ENCODE results near the gene TMEM108. TPM values are rescaled to one million over a fixed set of nuclear protein-coding genes. Genes with fewer than 3 reads are reported as not detected.

The TMEM108 gene
- total RNA-seq, 1 experiment from 2014 or later = not detected

DNA sequence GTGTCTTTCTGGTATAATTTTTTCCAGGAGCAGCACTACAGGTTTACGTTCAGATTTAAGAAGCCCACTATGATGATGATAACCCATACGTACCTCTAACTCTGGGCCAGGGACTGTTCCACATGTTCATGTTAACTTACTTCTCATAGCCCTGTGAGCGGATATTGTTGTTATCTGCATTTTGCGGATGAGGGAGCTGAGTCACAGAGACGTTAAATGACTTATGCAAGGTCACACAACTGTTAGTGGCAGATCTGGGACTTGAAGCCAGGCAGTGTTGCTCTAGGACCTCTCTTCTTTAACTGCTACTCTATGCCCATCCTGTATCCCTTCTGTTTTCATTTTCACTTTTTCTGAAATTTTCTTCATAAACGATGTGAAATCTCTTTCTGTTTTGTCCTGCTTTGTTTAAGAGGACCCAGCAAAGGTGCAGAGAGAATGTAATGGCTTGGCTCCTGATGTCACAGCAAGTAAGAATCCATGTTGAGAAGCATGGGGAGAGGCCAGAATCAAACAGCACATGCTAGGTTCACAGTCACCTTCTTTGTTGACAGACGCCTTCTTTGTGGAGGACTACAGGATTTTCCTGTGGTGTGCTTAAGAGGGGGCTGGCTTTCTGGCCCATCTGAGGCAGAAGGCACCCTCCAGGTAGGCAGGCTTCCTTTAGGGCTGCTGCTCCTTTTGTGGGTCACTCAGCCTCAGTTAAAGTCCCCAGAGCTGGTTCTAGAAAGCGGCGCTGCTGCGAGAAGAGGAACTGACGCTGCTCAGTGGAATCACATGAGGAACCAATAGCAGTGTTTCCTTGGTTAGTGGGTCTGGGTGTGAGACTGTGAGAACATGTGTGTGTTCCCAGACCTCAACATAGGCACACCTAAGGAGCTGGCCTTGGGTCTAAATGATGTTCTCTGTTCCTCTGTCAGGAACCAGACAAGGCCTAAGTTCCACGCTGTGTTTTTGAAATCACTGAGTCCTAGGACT lies 121.6 kb downstream of the TMEM108 start:
- intact Hi-C loops (cut with micrococcal nuclease) = no loop called here
- no peaks in the 10 kb centered on the region for H3K36me3 ChIP-seq (ENCODE audit: control insufficient read depth in 1 of 2, insufficient read depth in 2 of 2, low read length in 2 of 2)
- H3K27me3 ChIP-seq (ENCODE audit: insufficient read depth, low read length) = peaks cover 36% of the 10 kb centered on the region
- no peaks in the 10 kb centered on the region for H3K9me3 ChIP-seq (ENCODE audit: control insufficient read depth in 1 of 2, insufficient read depth in 1 of 2, low read depth in 1 of 2, low read length in 2 of 2)
- ATAC-seq (no peak), DNase-seq (ENCODE audit: low read depth, low spot score) (no peak)
- no peak for TF ChIP-seq SP1 (IDR thresholded peaks at IDR 0.05; ENCODE audit: low read depth)
- TF ChIP-seq POLR2AphosphoS5 (IDR thresholded peaks at IDR 0.05; ENCODE audit: low read depth, low read length) = no peak
- no peak for TF ChIP-seq ZFX (IDR thresholded peaks at IDR 0.05)
- no peak for TF ChIP-seq FOSL1 (IDR thresholded peaks at IDR 0.05; ENCODE audit: low read depth)
- no peak for TF ChIP-seq TCF7L2 (IDR thresholded peaks at IDR 0.05; ENCODE audit: borderline replicate concordance, extremely low read depth, insufficient read depth, insufficient read length)
- TF ChIP-seq EZH2phosphoT487 (IDR thresholded peaks at IDR 0.05; ENCODE audit: borderline replicate concordance) = no peak
- TF ChIP-seq ZNF274 (IDR thresholded peaks at IDR 0.05; ENCODE audit: low read depth, low read length) = no peak
- TF ChIP-seq, protein P1, sequence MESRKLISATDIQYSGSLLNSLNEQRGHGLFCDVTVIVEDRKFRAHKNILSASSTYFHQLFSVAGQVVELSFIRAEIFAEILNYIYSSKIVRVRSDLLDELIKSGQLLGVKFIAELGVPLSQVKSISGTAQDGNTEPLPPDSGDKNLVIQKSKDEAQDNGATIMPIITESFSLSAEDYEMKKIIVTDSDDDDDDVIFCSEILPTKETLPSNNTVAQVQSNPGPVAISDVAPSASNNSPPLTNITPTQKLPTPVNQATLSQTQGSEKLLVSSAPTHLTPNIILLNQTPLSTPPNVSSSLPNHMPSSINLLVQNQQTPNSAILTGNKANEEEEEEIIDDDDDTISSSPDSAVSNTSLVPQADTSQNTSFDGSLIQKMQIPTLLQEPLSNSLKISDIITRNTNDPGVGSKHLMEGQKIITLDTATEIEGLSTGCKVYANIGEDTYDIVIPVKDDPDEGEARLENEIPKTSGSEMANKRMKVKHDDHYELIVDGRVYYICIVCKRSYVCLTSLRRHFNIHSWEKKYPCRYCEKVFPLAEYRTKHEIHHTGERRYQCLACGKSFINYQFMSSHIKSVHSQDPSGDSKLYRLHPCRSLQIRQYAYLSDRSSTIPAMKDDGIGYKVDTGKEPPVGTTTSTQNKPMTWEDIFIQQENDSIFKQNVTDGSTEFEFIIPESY (IDR thresholded peaks at IDR 0.05; ENCODE audit: extremely low read depth, insufficient replicate concordance, low read length) = no peak
- no peak for TF ChIP-seq MAX (IDR thresholded peaks at IDR 0.05)
- TF ChIP-seq, protein P2, sequence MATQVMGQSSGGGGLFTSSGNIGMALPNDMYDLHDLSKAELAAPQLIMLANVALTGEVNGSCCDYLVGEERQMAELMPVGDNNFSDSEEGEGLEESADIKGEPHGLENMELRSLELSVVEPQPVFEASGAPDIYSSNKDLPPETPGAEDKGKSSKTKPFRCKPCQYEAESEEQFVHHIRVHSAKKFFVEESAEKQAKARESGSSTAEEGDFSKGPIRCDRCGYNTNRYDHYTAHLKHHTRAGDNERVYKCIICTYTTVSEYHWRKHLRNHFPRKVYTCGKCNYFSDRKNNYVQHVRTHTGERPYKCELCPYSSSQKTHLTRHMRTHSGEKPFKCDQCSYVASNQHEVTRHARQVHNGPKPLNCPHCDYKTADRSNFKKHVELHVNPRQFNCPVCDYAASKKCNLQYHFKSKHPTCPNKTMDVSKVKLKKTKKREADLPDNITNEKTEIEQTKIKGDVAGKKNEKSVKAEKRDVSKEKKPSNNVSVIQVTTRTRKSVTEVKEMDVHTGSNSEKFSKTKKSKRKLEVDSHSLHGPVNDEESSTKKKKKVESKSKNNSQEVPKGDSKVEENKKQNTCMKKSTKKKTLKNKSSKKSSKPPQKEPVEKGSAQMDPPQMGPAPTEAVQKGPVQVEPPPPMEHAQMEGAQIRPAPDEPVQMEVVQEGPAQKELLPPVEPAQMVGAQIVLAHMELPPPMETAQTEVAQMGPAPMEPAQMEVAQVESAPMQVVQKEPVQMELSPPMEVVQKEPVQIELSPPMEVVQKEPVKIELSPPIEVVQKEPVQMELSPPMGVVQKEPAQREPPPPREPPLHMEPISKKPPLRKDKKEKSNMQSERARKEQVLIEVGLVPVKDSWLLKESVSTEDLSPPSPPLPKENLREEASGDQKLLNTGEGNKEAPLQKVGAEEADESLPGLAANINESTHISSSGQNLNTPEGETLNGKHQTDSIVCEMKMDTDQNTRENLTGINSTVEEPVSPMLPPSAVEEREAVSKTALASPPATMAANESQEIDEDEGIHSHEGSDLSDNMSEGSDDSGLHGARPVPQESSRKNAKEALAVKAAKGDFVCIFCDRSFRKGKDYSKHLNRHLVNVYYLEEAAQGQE (IDR thresholded peaks at IDR 0.05; ENCODE audit: low read depth) = no peak
- no peak for TF ChIP-seq SIN3A (IDR thresholded peaks at IDR 0.05; ENCODE audit: low read depth)
- H3K4me1 ChIP-seq (ENCODE audit: control insufficient read depth in 1 of 2, insufficient read depth in 2 of 2, low read length in 2 of 2) = no peaks in the 10 kb centered on the region
- no peak overlapping the region for H3K4me3 ChIP-seq (replicated peaks in 1 of 2; ENCODE audit: low read depth in 1 of 2, low read length in 2 of 2)
- H2AFZ ChIP-seq (ENCODE audit: low read depth, low read length, poor library complexity, severe bottlenecking) = no peak overlapping the region
- H3K9me2 ChIP-seq (ENCODE audit: insufficient read depth) = no peaks in the 10 kb centered on the region
- no TSS peak for BruUV-seq (replicated peaks)
- no peak overlapping the region for H3K4me2 ChIP-seq (ENCODE audit: low read length)
- no peaks in the 10 kb centered on the region for H3K79me2 ChIP-seq (ENCODE audit: insufficient read depth, low read length)
- no peaks in the 10 kb centered on the region for H4K20me1 ChIP-seq (ENCODE audit: insufficient read depth)
- no peak overlapping the region for H3K27ac ChIP-seq (ENCODE audit: low read depth, low read length)
- POLR2A ChIA-PET = no interaction called here
- no peak overlapping the region for H3K9ac ChIP-seq (ENCODE audit: low read length)
- CTCF ChIA-PET = no interaction called here
- RAD21 ChIA-PET (ENCODE audit: low non-redundant PET in 1 of 2, low total read pairs in 2 of 2, uncharacterized antibody in 2 of 2, unreplicated experiment in 2 of 2) = no interaction called here
